Liver (tissue), 9 donors: ENCODE data around the gene PTH1R. TPM values are rescaled to one million over a fixed set of nuclear protein-coding genes. Genes with fewer than 3 reads are reported as not detected.

ENCODE experiments used
- DNase-seq: peaks from one replicate; pipeline ENCODE4 v3.0.0-alpha.2; 2017; ENCODE audit warnings: low spot score
- H3K27ac ChIP-seq, 2 donors: one replicate each; pipeline ENCODE4 v1.7.0; 2013; ENCODE audit warnings: inconsistent platforms in 2 of 2, low read length in 2 of 2, control low read depth in 1 of 2, low read depth in 1 of 2, mild to moderate bottlenecking in 1 of 2
- H3K27me3 ChIP-seq, 4 donors: one replicate each; pipeline versions ENCODE4 v1.6.1 to v1.7.0; 2013; ENCODE audit warnings: low read length in 3 of 4, inconsistent platforms in 1 of 4, mild to moderate bottlenecking in 1 of 4, moderate library complexity in 1 of 4; ENCODE audit not compliant: control insufficient read depth in 4 of 4, insufficient read depth in 4 of 4
- H3K36me3 ChIP-seq, 4 donors: one replicate each; pipeline versions ENCODE4 v1.6.1 to v1.7.0; 2013; ENCODE audit warnings: low read length in 3 of 4, mild to moderate bottlenecking in 3 of 4, low read depth in 1 of 4, moderate library complexity in 1 of 4; ENCODE audit not compliant: control insufficient read depth in 4 of 4, insufficient read depth in 3 of 4
- H3K4me1 ChIP-seq, 4 donors: one replicate each; pipeline versions ENCODE4 v1.6.1 to v1.7.0; 2013; ENCODE audit warnings: low read length in 3 of 4, mild to moderate bottlenecking in 3 of 4, moderate library complexity in 1 of 4; ENCODE audit not compliant: control insufficient read depth in 4 of 4, insufficient read depth in 4 of 4
- H3K4me3 ChIP-seq, 3 donors: one replicate each; pipeline versions ENCODE4 v1.6.1 to v1.7.0; 2013; ENCODE audit warnings: low read length in 3 of 3, control low read depth in 1 of 3, low read depth in 1 of 3, mild to moderate bottlenecking in 1 of 3
- H3K9ac ChIP-seq, 2 donors: one replicate each; pipeline ENCODE4 v1.7.0; 2013; ENCODE audit warnings: low read length in 2 of 2, mild to moderate bottlenecking in 2 of 2, moderate library complexity in 2 of 2, control low read depth in 1 of 2, low read depth in 1 of 2
- H3K9me3 ChIP-seq, 4 donors: one replicate each; pipeline versions ENCODE4 v1.6.1 to v1.7.0; 2013; ENCODE audit warnings: low read length in 3 of 4; ENCODE audit not compliant: control insufficient read depth in 4 of 4
- FOXA2 ChIP-seq: IDR thresholded peaks from 2 replicates; pipeline ENCODE4 v1.6.1; 2016; ENCODE audit warnings: antibody characterized with exemption
- HNF4A ChIP-seq, 2 donors: conservative IDR thresholded peaks; 2 replicates each; pipeline ENCODE4 v1.6.1; 2016; ENCODE audit warnings: antibody characterized with exemption in 2 of 2, mild to moderate bottlenecking in 2 of 2
- JUND ChIP-seq, 2 donors: IDR thresholded peaks; 2 replicates each; pipeline ENCODE4 v1.6.1; 2016; ENCODE audit warnings: antibody characterized with exemption in 2 of 2
- NR2F2 ChIP-seq: IDR thresholded peaks from 2 replicates; pipeline ENCODE4 v1.6.1; 2016; ENCODE audit warnings: antibody characterized with exemption
- RAD21 ChIP-seq, 2 donors: IDR thresholded peaks; 2 replicates each; pipeline ENCODE4 v1.6.1; 2016; ENCODE audit warnings: antibody characterized with exemption in 2 of 2, mild to moderate bottlenecking in 2 of 2
- RXRA ChIP-seq, 2 donors: IDR thresholded peaks; 2 replicates each; pipeline ENCODE4 v1.6.1; 2017 to 2018; ENCODE audit warnings: antibody characterized with exemption in 2 of 2, mild to moderate bottlenecking in 1 of 2
- SP1 ChIP-seq: IDR thresholded peaks from 2 replicates; pipeline ENCODE4 v1.6.1; 2018; ENCODE audit warnings: antibody characterized with exemption, mild to moderate bottlenecking
- whole genome bisulfite sequencing: extraction: QIAGEN DNeasy Blood & Tissue Kit; methylation state at CpG from one replicate; pipeline ENCODE4 v1.1.7; 2013; 5-methylcytosine and 5-hydroxymethylcytosine counted together
- polyA plus RNA-seq, 2 donors: library from polyadenylated mRNA; stranded (reverse) in 1 of 2; unstranded in 1 of 2; fragments of 200-250 nt in 1 of 2; fragments of >200 nt in 1 of 2; fragmentation: Nextera tagmentation in 1 of 2; extraction: Ambion mirVana in 1 of 2; gene quantifications; one replicate each; pipeline versions ENCODE4 v1.2.1 to v1.2.3, GENCODE V29; 2013 to 2015
- total RNA-seq, 2 donors: library from RNA; depleted of rRNA; stranded (reverse); fragments of >200 nt; gene quantifications; one replicate each; pipeline ENCODE4 v1.2.3, GENCODE V29; 2014
- TF ChIP-seq, protein P1 (sequence below): fragments of 150-350 bp; IDR thresholded peaks from 2 replicates; pipeline ENCODE4 v1.5.1; 2017; ENCODE audit warnings: improper control_type of control experiment, low read depth, low read length; ENCODE audit not compliant: missing input control
- TF ChIP-seq, protein P2 (sequence below): IDR thresholded peaks from 2 replicates; pipeline ENCODE4 v1.6.1; 2016; ENCODE audit warnings: antibody characterized with exemption, mild to moderate bottlenecking
- TF ChIP-seq, protein P3 (sequence below): IDR thresholded peaks from 2 replicates; pipeline ENCODE4 v1.6.1; 2016; ENCODE audit warnings: antibody characterized with exemption
- TF ChIP-seq, protein P4 (sequence below): IDR thresholded peaks from 2 replicates; pipeline ENCODE4 v1.6.1; 2016; ENCODE audit warnings: antibody characterized with exemption
- donor health status: healthy.
- donor health status: healthy.
- donor health status: healthy.
- donor health status: healthy.
- donor health status: healthy.

PTH1R gene
- total and polyA plus RNA-seq, 4 donors, result 7.2 to 28.4 (median 23.6) TPM

DNA sequence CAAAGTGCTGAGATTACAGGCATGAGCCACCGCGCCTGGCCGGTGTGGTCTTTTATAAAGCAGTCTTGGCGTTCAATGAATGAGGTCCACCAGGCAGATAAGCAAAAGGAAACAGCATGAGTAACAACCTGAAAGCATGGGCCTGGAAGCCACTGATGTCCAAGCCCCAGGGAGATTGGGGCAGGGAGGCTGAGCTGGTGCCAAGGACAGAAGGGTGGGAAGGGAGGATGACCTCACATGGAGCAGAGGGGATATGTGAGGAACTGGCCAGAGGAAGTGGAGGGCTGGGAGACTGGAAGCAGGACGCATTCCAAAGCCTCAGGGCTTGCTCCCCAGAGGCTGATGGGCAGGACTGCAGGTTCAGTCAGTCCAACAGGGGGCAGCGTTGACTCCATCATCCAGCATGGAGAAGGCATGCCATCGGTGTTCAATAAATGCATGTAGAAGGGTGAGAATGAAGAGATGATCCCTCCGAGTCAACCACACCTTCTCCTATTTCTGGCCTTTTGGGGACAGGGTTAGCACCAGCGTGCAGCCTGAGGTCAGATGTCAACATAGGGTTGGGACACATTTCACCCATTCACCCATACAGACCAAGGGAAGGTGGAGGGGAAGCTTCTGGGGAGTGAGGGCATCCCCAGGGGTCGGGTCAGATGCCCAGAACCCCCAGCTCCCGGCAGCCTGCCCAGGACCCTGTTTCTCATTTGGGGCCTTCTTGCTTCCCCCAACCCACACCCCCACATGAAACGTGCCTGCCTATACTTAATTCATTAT lies 29.1 kb upstream of the PTH1R start:
- Histone ChIP-seq H3K27ac (no peak overlapping the region), H3K9me3 (no peaks in the 10 kb centered on the region), H3K27me3 (no peaks in the 10 kb centered on the region), H3K4me3 (no peak overlapping the region), H3K36me3 (no peaks in the 10 kb centered on the region), H3K9ac (no peak overlapping the region), H3K4me1 (peaks cover 2 to 20% (median 13%) of the 10 kb centered on the region in 4 donors)
- TF ChIP-seq RAD21 (IDR thresholded peaks at IDR 0.05) (peak; percentile 42 to 69), NR2F2 (peak; percentile 79), RXRA (IDR thresholded peaks at IDR 0.05) (peak in 1 of 2 donors; percentile 17)
- TF ChIP-seq, protein P1, sequence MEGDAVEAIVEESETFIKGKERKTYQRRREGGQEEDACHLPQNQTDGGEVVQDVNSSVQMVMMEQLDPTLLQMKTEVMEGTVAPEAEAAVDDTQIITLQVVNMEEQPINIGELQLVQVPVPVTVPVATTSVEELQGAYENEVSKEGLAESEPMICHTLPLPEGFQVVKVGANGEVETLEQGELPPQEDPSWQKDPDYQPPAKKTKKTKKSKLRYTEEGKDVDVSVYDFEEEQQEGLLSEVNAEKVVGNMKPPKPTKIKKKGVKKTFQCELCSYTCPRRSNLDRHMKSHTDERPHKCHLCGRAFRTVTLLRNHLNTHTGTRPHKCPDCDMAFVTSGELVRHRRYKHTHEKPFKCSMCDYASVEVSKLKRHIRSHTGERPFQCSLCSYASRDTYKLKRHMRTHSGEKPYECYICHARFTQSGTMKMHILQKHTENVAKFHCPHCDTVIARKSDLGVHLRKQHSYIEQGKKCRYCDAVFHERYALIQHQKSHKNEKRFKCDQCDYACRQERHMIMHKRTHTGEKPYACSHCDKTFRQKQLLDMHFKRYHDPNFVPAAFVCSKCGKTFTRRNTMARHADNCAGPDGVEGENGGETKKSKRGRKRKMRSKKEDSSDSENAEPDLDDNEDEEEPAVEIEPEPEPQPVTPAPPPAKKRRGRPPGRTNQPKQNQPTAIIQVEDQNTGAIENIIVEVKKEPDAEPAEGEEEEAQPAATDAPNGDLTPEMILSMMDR, result peak; percentile 37
- TF ChIP-seq, protein P2, sequence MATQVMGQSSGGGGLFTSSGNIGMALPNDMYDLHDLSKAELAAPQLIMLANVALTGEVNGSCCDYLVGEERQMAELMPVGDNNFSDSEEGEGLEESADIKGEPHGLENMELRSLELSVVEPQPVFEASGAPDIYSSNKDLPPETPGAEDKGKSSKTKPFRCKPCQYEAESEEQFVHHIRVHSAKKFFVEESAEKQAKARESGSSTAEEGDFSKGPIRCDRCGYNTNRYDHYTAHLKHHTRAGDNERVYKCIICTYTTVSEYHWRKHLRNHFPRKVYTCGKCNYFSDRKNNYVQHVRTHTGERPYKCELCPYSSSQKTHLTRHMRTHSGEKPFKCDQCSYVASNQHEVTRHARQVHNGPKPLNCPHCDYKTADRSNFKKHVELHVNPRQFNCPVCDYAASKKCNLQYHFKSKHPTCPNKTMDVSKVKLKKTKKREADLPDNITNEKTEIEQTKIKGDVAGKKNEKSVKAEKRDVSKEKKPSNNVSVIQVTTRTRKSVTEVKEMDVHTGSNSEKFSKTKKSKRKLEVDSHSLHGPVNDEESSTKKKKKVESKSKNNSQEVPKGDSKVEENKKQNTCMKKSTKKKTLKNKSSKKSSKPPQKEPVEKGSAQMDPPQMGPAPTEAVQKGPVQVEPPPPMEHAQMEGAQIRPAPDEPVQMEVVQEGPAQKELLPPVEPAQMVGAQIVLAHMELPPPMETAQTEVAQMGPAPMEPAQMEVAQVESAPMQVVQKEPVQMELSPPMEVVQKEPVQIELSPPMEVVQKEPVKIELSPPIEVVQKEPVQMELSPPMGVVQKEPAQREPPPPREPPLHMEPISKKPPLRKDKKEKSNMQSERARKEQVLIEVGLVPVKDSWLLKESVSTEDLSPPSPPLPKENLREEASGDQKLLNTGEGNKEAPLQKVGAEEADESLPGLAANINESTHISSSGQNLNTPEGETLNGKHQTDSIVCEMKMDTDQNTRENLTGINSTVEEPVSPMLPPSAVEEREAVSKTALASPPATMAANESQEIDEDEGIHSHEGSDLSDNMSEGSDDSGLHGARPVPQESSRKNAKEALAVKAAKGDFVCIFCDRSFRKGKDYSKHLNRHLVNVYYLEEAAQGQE, result no peak
- DNase-seq, result no peak
- WGBS, result 80% methylated on average over 12 of the region's 12 CpGs

DNA sequence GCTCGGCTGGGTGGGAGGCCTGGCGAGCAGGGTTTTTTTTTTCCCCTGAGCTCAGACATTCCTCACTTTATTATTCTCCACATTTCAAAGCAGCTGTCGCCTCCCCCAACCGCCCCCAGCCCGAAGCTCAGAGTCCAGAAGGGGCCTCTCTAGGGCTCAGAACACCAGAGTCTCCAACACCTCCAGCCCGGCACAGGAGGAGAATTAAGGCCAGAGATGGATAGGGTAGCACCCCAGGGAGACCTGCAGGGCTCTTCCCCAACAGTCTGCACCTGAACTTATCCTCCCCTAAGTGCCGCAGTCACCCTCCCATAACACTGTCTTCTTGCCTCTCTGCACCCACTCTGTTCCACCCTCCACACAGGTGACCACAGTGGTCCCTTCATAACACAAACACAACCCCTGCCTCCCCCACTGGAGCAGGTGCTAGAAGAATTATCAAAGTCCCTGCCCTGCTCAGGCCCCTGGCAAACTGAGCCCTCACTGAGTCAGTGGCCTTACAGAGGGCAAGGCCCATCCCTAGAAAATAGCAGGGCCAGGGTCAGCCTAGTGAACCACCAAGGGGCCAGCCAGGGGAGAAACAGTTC lies 28.4 kb upstream of the PTH1R start:
- no peak overlapping the region for H3K4me3 ChIP-seq
- no peaks in the 10 kb centered on the region for H3K36me3 ChIP-seq
- H3K27ac ChIP-seq, result no peak overlapping the region
- 94% methylated on average over 7 of the region's 7 CpGs for WGBS
- no peak for TF ChIP-seq JUND (IDR thresholded peaks at IDR 0.05)
- DNase-seq, result no peak
- H3K9ac ChIP-seq, result no peak overlapping the region
- H3K4me1 ChIP-seq, result peaks cover 2 to 20% (median 13%) of the 10 kb centered on the region in 4 donors
- no peaks in the 10 kb centered on the region for H3K27me3 ChIP-seq
- no peaks in the 10 kb centered on the region for H3K9me3 ChIP-seq

DNA sequence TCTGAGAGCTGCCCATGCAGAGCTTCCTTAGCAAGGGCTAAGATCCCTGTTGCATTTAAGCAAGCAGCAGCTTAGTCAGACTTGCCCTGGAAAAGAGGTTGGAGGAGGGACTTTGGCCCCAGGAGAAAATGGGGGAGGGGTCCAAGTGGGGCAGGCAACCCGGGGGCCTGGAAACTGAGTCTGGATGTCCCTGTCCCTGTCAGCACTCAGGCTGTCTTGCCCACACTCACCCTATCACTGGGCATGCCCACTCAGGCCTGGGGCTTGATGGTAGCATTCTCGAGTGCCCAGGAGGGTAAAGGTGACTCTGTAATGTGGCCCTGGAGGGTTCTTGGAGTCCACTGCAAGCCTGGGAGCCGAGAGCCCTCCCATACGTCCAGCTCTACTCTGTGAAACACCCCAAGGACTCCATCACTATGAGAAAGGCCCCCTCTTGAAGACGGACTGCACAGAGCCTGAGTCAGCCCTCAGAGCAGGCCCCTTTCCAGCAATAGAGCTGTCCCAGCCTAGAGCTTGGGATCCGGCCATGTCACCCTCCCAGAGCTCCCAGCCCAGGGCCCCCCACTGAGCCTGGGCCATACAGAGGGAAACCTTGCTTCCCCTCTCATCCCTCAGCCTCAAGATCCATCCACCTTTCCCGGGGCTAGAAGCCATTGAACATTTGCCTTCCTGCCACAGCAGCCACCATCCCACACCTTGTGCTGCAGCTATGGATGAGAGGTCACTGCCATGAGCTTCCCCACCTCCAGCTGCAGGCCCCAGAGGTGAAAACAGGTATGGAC lies 27.6 kb upstream of the PTH1R start:
- H3K4me1 ChIP-seq, result peaks cover 2 to 19% (median 12%) of the 10 kb centered on the region in 4 donors
- no peak overlapping the region for H3K9ac ChIP-seq
- H3K27ac ChIP-seq, result no peak overlapping the region
- 79% methylated on average over 7 of the region's 7 CpGs for WGBS
- DNase-seq, result no peak
- H3K36me3 ChIP-seq, result no peaks in the 10 kb centered on the region
- no peak overlapping the region for H3K4me3 ChIP-seq
- TF ChIP-seq FOXA2 (no peak), RXRA (IDR thresholded peaks at IDR 0.05) (no peak), SP1 (no peak), NR2F2 (no peak), HNF4A (conservative IDR thresholded peaks at IDR 0.05) (no peak), RAD21 (IDR thresholded peaks at IDR 0.05) (no peak), JUND (IDR thresholded peaks at IDR 0.05) (no peak)
- TF ChIP-seq, protein P3, sequence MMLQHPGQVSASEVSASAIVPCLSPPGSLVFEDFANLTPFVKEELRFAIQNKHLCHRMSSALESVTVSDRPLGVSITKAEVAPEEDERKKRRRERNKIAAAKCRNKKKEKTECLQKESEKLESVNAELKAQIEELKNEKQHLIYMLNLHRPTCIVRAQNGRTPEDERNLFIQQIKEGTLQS, result no peak
- TF ChIP-seq, protein P4, sequence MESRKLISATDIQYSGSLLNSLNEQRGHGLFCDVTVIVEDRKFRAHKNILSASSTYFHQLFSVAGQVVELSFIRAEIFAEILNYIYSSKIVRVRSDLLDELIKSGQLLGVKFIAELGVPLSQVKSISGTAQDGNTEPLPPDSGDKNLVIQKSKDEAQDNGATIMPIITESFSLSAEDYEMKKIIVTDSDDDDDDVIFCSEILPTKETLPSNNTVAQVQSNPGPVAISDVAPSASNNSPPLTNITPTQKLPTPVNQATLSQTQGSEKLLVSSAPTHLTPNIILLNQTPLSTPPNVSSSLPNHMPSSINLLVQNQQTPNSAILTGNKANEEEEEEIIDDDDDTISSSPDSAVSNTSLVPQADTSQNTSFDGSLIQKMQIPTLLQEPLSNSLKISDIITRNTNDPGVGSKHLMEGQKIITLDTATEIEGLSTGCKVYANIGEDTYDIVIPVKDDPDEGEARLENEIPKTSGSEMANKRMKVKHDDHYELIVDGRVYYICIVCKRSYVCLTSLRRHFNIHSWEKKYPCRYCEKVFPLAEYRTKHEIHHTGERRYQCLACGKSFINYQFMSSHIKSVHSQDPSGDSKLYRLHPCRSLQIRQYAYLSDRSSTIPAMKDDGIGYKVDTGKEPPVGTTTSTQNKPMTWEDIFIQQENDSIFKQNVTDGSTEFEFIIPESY, result no peak
- TF ChIP-seq, protein P2, result no peak
- no peaks in the 10 kb centered on the region for H3K27me3 ChIP-seq
- H3K9me3 ChIP-seq, result no peaks in the 10 kb centered on the region
